ENCODE results near the gene GPN3. TPM values are rescaled to one million over a fixed set of nuclear protein-coding genes. Genes with fewer than 3 reads are reported as not detected.
"Not testable (repeated sequence)": the region's sequence is repeated elsewhere in the genome, so short reads cannot be mapped to it uniquely, and the experiment has no call there.

GPN3 gene
- total and polyA plus RNA-seq, 2 experiments from 2014 or later, result 18.4 to 43.5 TPM

- H3K27me3 ChIP-seq (replicated peaks; ENCODE audit: insufficient read depth), result no peaks in the 10 kb centered on the region
- WGBS, 2 experiments (ENCODE audit: low coverage in 1 of 2, low lambda C conversion rate in 2 of 2, missing lambda C conversion rate in 2 of 2), result 44 to 57% methylated on average over 3 of the region's 3 CpGs
- H3K27ac ChIP-seq, result no peak overlapping the region
- H3K9ac ChIP-seq, result no peak overlapping the region
- 0 out of 2 replicates have a peak overlapping the region, but pooled peaks have one; percentile 14 for H2AFZ ChIP-seq
- H3K9me2 ChIP-seq (ENCODE audit: insufficient read depth), result no peaks in the 10 kb centered on the region
- no peaks in the 10 kb centered on the region for H3K9me3 ChIP-seq (ENCODE audit: low read depth)
- in situ Hi-C loops (cut with MboI), result loop anchor here (10.0 kb wide), 1 partner anchor 329 kb away; no protein-coding TSS in a partner anchor
- H3K36me3 ChIP-seq (ENCODE audit: low read depth), result no peaks in the 10 kb centered on the region
- no peak for TF ChIP-seq EZH2 (IDR thresholded peaks at IDR 0.05; ENCODE audit: insufficient read depth, poor library complexity, severe bottlenecking)
- no peak for TF ChIP-seq EZH2phosphoT487 (IDR thresholded peaks at IDR 0.05; ENCODE audit: insufficient read depth, low read depth)
- DNase-seq, result no peak
- no peaks in the 10 kb centered on the region for H3K79me2 ChIP-seq (ENCODE audit: insufficient read depth)
- H3K4me1 ChIP-seq (ENCODE audit: insufficient read depth), result peaks cover 7% of the 10 kb centered on the region; the same call in 1 of the 2 replicates
- H3F3A ChIP-seq (ENCODE audit: insufficient read depth), result 0 out of 2 replicates have a peak, but pooled peaks cover 7% of the 10 kb centered on the region
- no peak overlapping the region for H3K4me3 ChIP-seq
- H4K20me1 ChIP-seq (ENCODE audit: insufficient read depth), result no peaks in the 10 kb centered on the region
- no peak overlapping the region for H3K4me2 ChIP-seq (ENCODE audit: unreplicated experiment)
Measured at GRCh38 chr12:110424237-110424636, 43.8 kb downstream of the GPN3 start.

GRCh38 chr12:110421701-110422100 lies 46.4 kb downstream of the GPN3 start:
- Histone ChIP-seq H4K20me1 (ENCODE audit: insufficient read depth) (no peaks in the 10 kb centered on the region), H2AFZ (peak overlapping the region; percentile 45; the same call in 1 of the 2 replicates), H3K4me1 (ENCODE audit: insufficient read depth) (peaks cover 4% of the 10 kb centered on the region; the same call in 1 of the 2 replicates), H3K4me2 (ENCODE audit: unreplicated experiment) (no peak overlapping the region), H3F3A (ENCODE audit: insufficient read depth) (0 out of 2 replicates have a peak, but pooled peaks cover 7% of the 10 kb centered on the region), H3K9me2 (ENCODE audit: insufficient read depth) (no peaks in the 10 kb centered on the region), H3K9me3 (ENCODE audit: low read depth) (no peaks in the 10 kb centered on the region), H3K27me3 (replicated peaks; ENCODE audit: insufficient read depth) (no peaks in the 10 kb centered on the region), H3K36me3 (ENCODE audit: low read depth) (no peaks in the 10 kb centered on the region), H3K79me2 (ENCODE audit: insufficient read depth) (no peaks in the 10 kb centered on the region), H3K27ac (no peak overlapping the region), H3K4me3 (no peak overlapping the region), H3K9ac (no peak overlapping the region)
- TF ChIP-seq EZH2 (IDR thresholded peaks at IDR 0.05; ENCODE audit: insufficient read depth, poor library complexity, severe bottlenecking) (no peak), EZH2phosphoT487 (IDR thresholded peaks at IDR 0.05; ENCODE audit: insufficient read depth, low read depth) (no peak)
- no peak for DNase-seq
- in situ Hi-C loops (cut with MboI), result loop anchor here (10.0 kb wide), 1 partner anchor 327 kb away; no protein-coding TSS in a partner anchor
- WGBS, 2 experiments (ENCODE audit: low coverage in 1 of 2, low lambda C conversion rate in 2 of 2, missing lambda C conversion rate in 2 of 2), result 70 to 76% methylated on average over 4 of the region's 4 CpGs

GRCh38 chr12:110421159-110421661 lies 46.8 kb downstream of the GPN3 start:
- Histone ChIP-seq H4K20me1 (ENCODE audit: insufficient read depth) (no peaks in the 10 kb centered on the region), H3K27me3 (replicated peaks; ENCODE audit: insufficient read depth) (no peaks in the 10 kb centered on the region), H3K4me2 (ENCODE audit: unreplicated experiment) (no peak overlapping the region), H3K9ac (no peak overlapping the region), H3K27ac (no peak overlapping the region), H3K79me2 (ENCODE audit: insufficient read depth) (no peaks in the 10 kb centered on the region), H3K36me3 (ENCODE audit: low read depth) (no peaks in the 10 kb centered on the region), H2AFZ (no peak overlapping the region), H3K9me3 (ENCODE audit: low read depth) (no peaks in the 10 kb centered on the region), H3K4me1 (ENCODE audit: insufficient read depth) (no peaks in the 10 kb centered on the region), H3K4me3 (no peak overlapping the region), H3F3A (ENCODE audit: insufficient read depth) (0 out of 2 replicates have a peak, but pooled peaks cover 2% of the 10 kb centered on the region), H3K9me2 (ENCODE audit: insufficient read depth) (no peaks in the 10 kb centered on the region)
- DNase-seq, result no peak
- WGBS, 2 experiments (ENCODE audit: low coverage in 1 of 2, low lambda C conversion rate in 2 of 2, missing lambda C conversion rate in 2 of 2), result 67 to 70% methylated on average over 3 of the region's 3 CpGs
- TF ChIP-seq EZH2phosphoT487 (IDR thresholded peaks at IDR 0.05; ENCODE audit: insufficient read depth, low read depth) (no peak), EZH2 (IDR thresholded peaks at IDR 0.05; ENCODE audit: insufficient read depth, poor library complexity, severe bottlenecking) (no peak)
- in situ Hi-C loops (cut with MboI), result loop anchor here (10.0 kb wide), 1 partner anchor 326 kb away; no protein-coding TSS in a partner anchor

GRCh38 chr12:110420644-110421043 lies 47.4 kb downstream of the GPN3 start:
- not testable (repeated sequence) for H3K27ac ChIP-seq; H3K79me2 ChIP-seq (ENCODE audit: insufficient read depth); H3F3A ChIP-seq (ENCODE audit: insufficient read depth); H3K9me3 ChIP-seq (ENCODE audit: low read depth); H3K4me1 ChIP-seq (ENCODE audit: insufficient read depth); H3K36me3 ChIP-seq (ENCODE audit: low read depth); H3K9me2 ChIP-seq (ENCODE audit: insufficient read depth); H3K4me3 ChIP-seq; H2AFZ ChIP-seq; H3K4me2 ChIP-seq (ENCODE audit: unreplicated experiment); H3K27me3 ChIP-seq (replicated peaks; ENCODE audit: insufficient read depth); H3K9ac ChIP-seq; DNase-seq; H4K20me1 ChIP-seq (ENCODE audit: insufficient read depth)
- in situ Hi-C loops (cut with MboI), result loop anchor here (10.0 kb wide), 1 partner anchor 326 kb away; no protein-coding TSS in a partner anchor
- WGBS, 2 experiments (ENCODE audit: low coverage in 1 of 2, low lambda C conversion rate in 2 of 2, missing lambda C conversion rate in 2 of 2), result 83 to 95% methylated on average over 1 of the region's 1 CpG

- WGBS, 2 experiments (ENCODE audit: low coverage in 1 of 2, low lambda C conversion rate in 2 of 2, missing lambda C conversion rate in 2 of 2), result 94 to 100% methylated on average over 3 of the region's 3 CpGs
- H3K4me2 ChIP-seq (ENCODE audit: unreplicated experiment); H3K27me3 ChIP-seq (replicated peaks; ENCODE audit: insufficient read depth); H3K4me1 ChIP-seq (ENCODE audit: insufficient read depth); H3K4me3 ChIP-seq; in situ Hi-C loops (cut with MboI); H3K9me3 ChIP-seq (ENCODE audit: low read depth); H3K9ac ChIP-seq; H3K9me2 ChIP-seq (ENCODE audit: insufficient read depth); H3K79me2 ChIP-seq (ENCODE audit: insufficient read depth); DNase-seq; H3K36me3 ChIP-seq (ENCODE audit: low read depth); H2AFZ ChIP-seq; H3F3A ChIP-seq (ENCODE audit: insufficient read depth); H3K27ac ChIP-seq; H4K20me1 ChIP-seq (ENCODE audit: insufficient read depth): not testable (repeated sequence)
Measured at GRCh38 chr12:110417113-110417512, 50.9 kb downstream of the GPN3 start.

GRCh38 chr12:110410086-110410485 lies 58.0 kb downstream of the GPN3 start:
- peaks cover 15% of the 10 kb centered on the region for H3K4me1 ChIP-seq (ENCODE audit: insufficient read depth)
- H3K4me3 ChIP-seq, result peak overlapping the region; percentile 0; the same call in 1 of the 2 replicates
- H3K36me3 ChIP-seq (ENCODE audit: low read depth); H3F3A ChIP-seq (ENCODE audit: insufficient read depth); H3K79me2 ChIP-seq (ENCODE audit: insufficient read depth); H3K27me3 ChIP-seq (replicated peaks; ENCODE audit: insufficient read depth); H4K20me1 ChIP-seq (ENCODE audit: insufficient read depth); H3K4me2 ChIP-seq (ENCODE audit: unreplicated experiment); H3K9me2 ChIP-seq (ENCODE audit: insufficient read depth); H3K9ac ChIP-seq; H3K9me3 ChIP-seq (ENCODE audit: low read depth); in situ Hi-C loops (cut with MboI): not testable (repeated sequence)
- DNase-seq, result peak; percentile 71
- H2AFZ ChIP-seq, result peak overlapping the region; percentile 71
- 8 to 17% methylated on average over 6 of the region's 6 CpGs for WGBS, 2 experiments (ENCODE audit: low coverage in 1 of 2, low lambda C conversion rate in 2 of 2, missing lambda C conversion rate in 2 of 2)
- peak overlapping the region; percentile 51 for H3K27ac ChIP-seq

- DNase-seq; H3K4me2 ChIP-seq (ENCODE audit: unreplicated experiment); H3K9me2 ChIP-seq (ENCODE audit: insufficient read depth); in situ Hi-C loops (cut with MboI); H3K27me3 ChIP-seq (replicated peaks; ENCODE audit: insufficient read depth); H3K27ac ChIP-seq; H3K36me3 ChIP-seq (ENCODE audit: low read depth); H3K4me3 ChIP-seq; H4K20me1 ChIP-seq (ENCODE audit: insufficient read depth); H3K9me3 ChIP-seq (ENCODE audit: low read depth); H3F3A ChIP-seq (ENCODE audit: insufficient read depth); H3K9ac ChIP-seq: not testable (repeated sequence)
- peaks cover 16% of the 10 kb centered on the region for H3K4me1 ChIP-seq (ENCODE audit: insufficient read depth)
- peaks cover 30% of the 10 kb centered on the region for H3K79me2 ChIP-seq (ENCODE audit: insufficient read depth)
- WGBS, 2 experiments (ENCODE audit: low coverage in 1 of 2, low lambda C conversion rate in 2 of 2, missing lambda C conversion rate in 2 of 2), result 94 to 96% methylated on average over 16 of the region's 16 CpGs
- 0 out of 2 replicates have a peak overlapping the region, but pooled peaks have one; percentile 100 for H2AFZ ChIP-seq
Measured at GRCh38 chr12:110405126-110405662, 62.9 kb downstream of the GPN3 start.

Measured in GM23248 (cell line).